Activated CD4-positive, alpha-beta T cell treated with anti-CD3 and anti-CD28 coated beads for 48 hours (primary cell): ENCODE data around the gene TDRKH.
"Not testable (repeated sequence)": the region's sequence is repeated elsewhere in the genome, so short reads cannot be mapped to it uniquely, and the experiment has no call there.

Experiments
- DNase-seq: peaks from one replicate; pipeline ENCODE4 v3.0.0-alpha.2; 2020

The TDRKH gene

GRCh38 chr1:151760597-151761385, 29.5 kb downstream of the TDRKH start:
- DNase-seq: no peak

GRCh38 chr1:151759241-151759640, 31.1 kb downstream of the TDRKH start:
- DNase-seq: no peak

- DNase-seq: no peak
Observed at GRCh38 chr1:151756291-151756690, 34.0 kb downstream of the TDRKH start.

DNA sequence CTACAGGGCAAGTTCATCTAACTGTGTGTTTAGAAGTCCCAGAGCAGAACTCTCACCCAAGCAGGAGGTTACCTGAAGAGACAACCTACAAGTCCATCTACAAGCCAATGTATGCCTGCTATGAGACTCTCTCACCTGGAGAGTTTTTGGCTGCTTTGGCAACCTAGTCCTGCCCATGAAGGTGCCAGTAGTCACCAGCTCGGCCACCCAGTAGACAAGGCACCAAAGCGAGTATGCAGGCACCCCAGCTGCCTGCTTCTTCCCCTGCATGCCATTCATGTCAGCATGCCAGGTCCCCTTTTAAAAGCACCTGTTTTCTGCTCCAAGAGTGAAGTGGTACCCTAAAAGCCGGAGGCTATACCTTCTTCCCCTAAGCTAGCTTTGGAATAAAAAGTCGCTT, 48.8 kb downstream of the TDRKH start:
- no peak for DNase-seq

DNA sequence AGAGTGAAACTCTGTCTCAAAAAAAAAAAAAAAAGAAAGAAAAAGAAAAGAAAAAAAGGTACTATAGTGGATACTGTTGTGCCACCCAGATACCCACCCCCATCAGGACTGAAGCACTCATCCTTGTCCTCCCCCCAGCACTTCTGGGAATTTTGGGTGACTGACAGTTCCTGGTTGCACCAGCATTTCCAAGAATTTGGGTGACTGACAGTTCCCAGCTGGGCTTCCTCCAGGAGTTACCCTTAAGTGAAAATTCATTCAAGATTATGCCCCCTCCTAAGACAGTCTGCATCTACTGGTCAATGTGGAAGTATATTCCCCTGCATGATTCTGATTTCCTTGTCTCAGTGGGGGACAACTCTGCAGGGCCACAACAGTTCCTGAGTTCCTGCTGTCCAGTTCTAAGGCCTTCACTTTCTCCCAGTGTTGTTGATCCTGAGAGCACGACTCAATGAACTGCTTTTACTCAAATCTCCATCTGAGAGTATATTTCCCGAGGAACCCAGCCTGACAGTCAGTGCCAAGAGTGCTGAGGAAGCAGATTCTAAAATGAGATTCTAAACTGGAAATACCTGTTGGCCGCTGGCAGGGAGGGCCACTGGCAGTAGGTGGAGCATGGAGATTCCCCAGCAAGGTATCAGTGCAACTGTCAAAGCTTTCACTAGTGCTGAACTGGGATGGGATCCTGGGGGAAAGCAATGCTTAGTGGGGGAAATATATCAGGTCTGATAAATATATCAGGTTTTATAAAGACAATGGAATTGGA, 50.5 kb downstream of the TDRKH start:
- DNase-seq: no peak

DNA sequence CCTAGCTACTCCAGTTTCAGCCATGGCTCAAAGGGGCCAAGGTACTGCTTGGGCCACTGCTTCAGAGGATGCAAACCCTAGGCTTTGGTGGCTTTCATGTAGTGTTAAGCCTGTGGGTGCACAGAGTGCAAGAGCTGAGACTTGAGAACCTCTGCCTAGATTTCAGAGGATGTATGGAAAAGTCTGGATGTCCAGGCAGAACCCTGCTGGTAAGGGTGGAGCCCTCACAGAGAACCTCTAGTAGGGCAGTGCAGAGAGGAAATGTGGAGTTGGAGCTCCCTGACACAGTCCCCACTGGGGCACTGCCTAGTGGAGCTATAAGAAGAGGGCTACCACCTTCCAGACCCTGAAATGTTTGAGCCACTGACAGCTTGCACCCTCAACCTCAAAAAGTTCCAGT, 52.8 kb downstream of the TDRKH start:
- DNase-seq: no peak

DNA sequence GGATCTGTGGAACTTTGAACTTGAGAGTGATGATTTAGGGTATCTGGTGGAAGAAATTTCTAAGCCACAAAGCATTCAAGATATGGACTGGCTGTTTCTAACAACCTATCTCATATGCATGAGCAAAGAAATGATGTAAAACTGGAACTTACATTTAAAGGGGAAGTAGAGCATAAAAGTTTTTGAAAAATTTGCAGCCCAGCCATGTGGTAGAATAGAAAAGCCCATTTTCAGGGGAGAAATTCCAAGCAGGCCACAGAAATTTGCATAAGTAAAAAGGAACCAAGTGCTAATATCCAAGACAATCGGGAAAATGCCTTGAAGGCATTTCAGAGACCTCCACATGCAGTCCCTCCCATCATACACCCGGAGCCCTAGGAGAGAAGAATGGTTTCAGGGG, 53.3 kb downstream of the TDRKH start:
- no peak for DNase-seq

DNA sequence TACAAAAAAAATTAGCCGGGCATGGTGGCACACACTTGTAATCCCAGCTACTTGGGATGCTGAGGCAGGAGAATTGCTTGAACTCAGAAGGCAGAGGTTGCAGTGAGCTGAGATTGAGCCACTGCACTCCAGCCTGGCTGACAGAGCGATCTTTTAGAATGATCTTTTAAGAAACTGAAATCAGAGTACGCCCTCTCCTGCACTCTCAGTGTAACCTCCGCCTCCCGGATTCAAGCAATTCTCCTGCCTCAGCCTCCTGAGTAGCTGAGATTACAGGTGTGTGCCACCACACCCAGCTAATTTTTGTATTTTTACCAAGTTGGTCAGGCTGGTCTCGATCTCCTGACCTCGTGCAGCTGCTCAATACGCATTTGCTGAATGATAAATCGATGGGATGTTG, 56.3 kb downstream of the TDRKH start:
- not testable (repeated sequence) for DNase-seq

GRCh38 chr1:151733126-151733525, 57.2 kb downstream of the TDRKH start:
- DNase-seq: no peak

DNA sequence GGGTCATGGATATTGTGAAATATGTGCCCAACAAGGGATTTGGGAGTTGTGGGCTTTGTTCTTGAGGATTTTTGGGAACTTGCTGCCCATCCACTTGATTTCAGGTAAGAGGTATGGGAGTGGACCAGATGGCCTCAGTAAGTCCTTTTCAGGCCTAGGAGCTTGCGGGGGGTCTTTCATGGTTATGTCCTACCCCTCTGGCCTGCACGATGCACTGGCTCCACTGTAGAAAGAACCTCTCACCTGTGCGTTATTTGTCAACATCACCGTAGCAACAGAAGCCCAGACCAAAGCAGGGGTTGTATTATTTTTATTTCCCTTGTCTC, 60.4 kb downstream of the TDRKH start:
- no peak for DNase-seq

- DNase-seq: no peak
Observed at GRCh38 chr1:151729157-151729965, 60.9 kb downstream of the TDRKH start.

DNA sequence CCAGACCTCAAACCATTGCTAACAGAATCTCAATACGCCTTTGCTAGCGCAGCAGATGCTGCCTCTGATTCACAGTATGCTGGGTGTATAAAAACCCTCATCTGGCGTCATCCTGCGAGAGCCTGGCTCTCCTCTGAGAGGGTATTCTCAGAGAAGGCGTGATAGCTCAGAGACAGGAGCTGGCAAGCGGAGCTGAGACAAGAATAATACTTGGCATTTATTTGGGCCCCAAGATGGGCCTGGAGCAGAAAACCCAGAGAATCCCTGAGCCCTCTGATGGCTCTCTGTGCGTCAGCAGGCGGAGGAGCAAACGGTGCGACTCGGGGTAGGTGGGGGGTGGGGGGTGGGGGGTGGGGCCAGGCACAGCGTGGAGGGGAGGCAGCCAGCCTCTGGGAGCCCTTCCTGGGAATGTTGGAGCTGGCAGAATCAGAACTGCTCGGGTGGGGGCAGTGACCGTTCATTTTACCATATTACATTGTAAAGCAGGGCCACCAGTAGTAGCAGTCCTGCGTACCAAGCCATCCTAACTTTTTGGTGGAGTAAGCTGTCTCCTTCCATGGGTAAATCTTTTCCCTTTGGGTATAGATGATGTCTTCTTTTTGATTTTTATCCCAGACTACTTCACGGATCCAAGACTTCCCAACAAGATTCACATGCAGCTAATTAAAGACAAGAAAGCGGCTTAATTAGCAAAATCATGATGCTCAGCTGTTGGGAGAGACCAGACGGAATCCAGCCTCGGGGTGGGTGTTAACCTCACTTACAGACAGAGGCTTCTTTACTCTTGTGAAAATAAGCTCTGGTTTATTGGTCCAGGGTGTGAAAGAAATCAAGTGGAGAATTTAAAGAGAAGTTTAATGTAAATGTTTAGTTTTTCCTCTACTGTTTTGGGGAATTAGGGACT, 61.9 kb downstream of the TDRKH start:
- no peak for DNase-seq

DNA sequence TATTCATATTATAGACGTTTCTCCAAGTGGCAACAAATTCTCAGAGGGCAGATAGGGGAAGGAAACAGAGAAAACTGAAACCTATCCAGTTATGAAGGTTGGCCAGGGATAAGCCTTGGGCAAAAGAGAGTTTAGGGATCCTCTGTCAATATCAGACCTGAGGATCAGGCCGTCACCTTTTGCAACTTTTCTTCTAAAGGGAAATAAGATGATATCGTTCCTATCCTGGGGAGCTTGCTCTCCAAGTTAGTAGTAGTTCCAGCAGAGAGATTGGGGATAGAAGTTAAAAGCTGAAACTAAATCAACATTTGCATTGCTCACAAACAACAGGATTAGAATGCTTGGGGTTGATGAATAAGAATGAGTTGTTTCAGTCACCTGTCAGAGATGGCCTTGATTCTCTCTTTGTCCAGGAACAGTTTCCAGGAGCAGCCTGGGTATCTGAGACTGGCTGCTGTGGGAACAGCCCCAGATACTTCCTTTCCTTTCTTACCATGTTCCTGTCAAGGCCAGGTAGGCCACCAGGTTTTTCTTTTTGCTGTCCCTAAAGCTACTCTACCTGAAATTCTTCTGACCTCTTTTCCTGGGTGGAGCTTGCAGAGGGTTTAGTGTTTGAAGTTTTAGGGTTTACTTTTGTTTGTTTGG, 66.5 kb downstream of the TDRKH start:
- DNase-seq: no peak
